Activated T-helper 1 cell treated with Interleukin-2 at 50 U/mL for 16 hours (primary cell): ENCODE data around the gene CNOT10.
"Not testable (repeated sequence)": the region's sequence is repeated elsewhere in the genome, so short reads cannot be mapped to it uniquely, and the experiment has no call there.

Experiments
- DNase-seq: peaks from one replicate; pipeline ENCODE4 v3.0.0-alpha.2; 2020; ENCODE audit warnings: low read depth

The CNOT10 gene

DNA sequence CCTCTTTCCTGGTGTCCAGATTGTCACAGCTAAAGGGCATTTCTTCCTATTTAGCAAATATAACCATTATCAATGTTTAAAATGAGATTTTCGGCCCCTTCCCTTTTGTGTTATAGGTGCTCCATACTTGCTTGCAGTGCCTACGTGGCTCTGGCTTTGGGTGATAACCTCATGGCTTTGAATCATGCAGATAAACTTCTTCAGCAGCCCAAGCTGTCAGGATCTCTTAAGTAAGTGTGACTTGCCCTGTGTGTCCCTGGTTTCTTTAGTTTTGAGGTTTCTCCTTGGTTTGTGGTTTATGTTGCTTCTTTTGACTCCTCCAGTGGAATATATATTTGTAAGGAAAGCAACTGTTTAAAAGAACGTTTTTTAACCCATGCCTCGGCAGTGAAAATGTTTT, 74.4 kb downstream of the CNOT10 start:
- DNase-seq, result no peak

DNA sequence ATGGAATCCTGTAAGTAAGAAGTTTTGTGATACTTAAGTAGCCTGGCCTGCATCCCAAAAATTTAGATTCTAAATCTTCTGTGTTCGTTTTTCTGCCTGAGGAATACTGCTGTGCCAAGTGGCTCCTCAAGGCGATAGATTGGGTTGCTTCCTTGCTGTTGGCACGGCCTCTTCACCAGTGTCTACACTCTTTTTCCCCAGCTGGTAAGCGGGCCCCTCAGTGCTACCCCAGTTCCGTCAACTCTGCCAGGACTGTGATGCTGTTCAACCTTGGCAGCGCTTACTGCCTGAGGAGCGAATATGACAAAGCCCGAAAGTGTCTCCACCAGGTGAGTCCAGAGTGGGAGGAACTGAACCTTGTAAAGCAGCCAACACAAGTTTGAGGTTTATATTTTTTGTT, 79.5 kb downstream of the CNOT10 start:
- no peak for DNase-seq

DNA sequence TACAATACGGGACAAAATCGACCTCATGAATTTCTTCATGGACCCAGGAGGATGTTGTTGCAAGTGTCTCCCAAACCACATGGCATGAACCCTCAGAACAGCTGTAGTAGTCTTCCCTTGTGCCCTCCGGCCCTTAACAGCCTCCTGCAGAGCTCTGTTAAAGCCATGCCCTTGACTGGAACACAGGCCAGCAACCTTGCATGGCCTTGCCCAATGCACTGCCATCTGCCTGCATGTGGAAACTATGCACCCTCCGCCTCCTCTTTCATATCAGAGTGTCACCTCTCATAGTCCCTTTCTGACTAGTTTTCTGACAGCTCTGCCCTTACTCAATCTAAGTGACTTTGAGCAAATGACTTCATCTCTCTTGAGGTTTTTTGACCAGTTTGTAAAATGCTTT, 93.4 kb downstream of the CNOT10 start:
- DNase-seq, result no peak

DNA sequence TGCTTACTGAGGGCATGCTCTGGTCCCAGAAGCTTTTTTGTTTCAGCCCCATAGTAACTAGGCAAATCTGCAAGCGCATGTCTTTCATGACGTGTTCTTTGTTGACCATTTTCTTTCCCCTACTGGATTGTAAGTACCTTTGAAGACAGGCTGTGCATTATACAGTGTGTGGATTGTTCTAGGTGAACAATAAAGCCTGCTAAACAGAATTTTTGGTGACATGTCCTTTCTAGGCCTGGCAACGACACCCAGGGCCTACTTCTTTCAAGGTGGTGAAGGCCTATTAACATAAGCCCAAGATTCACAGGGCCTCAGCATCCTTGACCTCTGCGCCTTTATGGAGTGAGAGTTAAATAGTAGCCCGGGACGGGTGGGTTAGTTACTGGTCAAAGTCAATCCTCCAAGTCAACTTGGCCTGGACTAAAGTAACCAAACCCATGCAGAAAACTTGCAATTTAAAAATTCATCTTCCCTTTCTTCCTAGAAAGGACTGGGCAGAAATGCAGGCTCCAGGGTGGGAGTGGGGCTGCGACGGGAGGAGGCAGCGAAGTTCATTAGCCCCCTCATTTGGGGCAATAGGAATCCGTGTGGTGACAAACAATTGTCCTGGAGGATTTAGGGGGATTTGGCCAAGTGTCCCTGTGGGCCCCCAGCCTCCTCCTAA, 95.2 kb downstream of the CNOT10 start:
- DNase-seq, result no peak

DNA sequence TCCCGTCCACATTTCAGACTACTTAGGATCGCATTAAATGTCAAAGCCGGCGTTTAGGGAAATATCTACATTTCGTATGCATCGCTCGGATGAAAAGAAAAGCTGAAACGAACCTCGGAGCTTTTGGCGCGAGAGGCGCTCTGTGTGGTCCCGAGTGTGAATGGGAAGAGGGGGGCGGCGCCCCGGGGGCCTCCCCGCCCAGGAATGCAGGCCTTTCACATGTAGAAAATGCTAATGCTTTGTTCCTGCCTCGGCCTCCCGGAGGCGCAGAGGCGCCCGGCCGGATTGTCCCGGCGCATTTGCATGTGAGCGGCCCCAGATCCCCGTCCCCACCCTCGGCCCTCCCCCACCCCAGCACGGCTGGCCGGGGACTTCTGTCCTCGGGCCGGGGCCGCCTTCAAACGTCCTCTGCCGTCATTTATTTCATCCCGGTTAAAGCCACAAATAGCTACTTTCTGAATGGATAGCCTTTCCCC, 95.8 kb downstream of the CNOT10 start:
- DNase-seq, result no peak

DNA sequence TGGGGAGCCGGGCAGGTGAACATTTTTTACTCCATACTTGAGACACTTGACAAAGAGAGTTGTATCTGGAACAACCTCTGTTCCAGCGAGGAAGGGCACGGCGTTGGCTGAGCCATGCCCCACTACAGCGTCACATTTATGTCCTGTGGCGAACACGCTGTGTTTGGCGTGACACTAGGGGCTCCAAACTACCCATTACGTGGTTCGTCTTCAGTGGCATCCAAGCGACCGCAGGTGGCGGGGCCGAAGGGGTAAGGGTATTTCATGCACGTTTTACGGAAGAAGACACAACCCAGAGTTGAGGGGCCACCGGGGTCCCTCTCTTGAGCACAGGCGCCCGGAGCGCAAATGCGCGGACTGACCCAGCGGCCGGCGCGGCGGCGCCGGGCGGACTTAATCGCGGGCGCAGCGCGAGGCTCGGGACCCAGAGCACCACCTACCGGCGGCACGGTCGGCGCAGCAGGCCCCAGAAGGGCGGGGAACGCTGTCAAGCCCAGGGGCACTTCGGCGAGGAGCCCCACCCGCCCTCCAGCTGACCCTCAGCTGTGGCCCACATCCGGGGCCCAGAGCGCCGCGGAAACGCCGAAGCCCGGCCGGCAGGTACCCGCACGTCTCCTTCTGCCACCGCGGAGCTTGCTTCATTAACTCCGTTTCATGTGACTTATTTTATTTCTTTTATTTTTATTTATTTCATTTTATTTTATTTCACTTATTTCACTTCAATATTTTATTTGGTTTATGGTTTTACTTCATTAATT, 96.4 kb downstream of the CNOT10 start:
- peak; percentile 37 for DNase-seq

DNA sequence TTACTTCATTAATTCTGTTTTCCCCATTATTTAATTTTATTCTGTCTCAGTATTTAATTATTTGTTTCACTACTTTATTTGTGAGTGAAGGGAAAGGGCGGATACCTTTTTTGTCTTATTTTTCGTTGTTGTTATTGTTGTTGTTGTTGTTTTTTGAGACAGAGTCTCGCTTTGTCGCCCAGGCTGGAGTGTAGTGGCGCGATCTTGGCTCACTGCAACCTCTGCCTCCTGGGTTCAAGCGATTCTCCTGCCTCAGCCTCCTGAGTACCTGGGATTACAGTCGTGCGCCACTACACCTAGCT, 96.9 kb downstream of the CNOT10 start:
- DNase-seq, result not testable (repeated sequence)

DNA sequence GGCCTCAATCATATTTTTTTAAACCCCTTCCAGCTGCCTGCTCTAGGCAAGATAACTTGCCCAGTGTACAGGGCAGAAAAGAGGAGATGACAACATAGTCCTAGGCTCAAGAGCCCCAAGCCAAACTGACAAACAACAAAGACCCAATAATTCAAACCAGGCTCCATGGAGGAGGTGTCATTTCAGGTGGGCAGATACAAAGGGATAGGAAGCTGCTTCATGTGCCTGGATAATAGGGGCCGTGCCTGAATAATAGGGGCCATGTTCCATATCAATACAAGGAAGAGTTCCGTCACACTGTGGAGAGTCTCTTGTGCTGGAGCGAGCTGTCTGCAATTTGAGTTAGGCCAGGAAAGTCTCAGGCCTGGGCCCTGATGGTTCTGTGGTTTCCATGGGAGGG, 97.4 kb downstream of the CNOT10 start:
- DNase-seq, result no peak

DNA sequence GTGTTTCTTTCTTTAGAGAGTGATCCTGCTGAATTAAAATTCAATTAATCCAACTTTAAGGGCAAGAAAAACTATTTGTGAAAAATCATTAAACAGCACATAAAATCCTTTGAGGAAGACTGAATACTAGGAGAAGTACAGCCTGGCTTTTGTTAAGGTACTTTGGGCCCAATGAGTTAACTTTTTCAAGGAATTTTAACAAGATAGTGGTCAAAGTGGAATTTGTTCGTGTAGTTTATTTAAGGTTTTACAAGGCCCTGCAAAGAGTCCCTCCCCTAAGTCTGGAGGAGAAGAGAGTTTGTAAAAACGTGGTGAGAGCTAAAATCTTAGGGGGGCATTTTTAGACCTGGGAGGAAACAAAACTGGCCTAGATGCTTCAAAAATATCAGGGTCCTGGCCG, 106.8 kb downstream of the CNOT10 start:
- DNase-seq, result no peak

DNA sequence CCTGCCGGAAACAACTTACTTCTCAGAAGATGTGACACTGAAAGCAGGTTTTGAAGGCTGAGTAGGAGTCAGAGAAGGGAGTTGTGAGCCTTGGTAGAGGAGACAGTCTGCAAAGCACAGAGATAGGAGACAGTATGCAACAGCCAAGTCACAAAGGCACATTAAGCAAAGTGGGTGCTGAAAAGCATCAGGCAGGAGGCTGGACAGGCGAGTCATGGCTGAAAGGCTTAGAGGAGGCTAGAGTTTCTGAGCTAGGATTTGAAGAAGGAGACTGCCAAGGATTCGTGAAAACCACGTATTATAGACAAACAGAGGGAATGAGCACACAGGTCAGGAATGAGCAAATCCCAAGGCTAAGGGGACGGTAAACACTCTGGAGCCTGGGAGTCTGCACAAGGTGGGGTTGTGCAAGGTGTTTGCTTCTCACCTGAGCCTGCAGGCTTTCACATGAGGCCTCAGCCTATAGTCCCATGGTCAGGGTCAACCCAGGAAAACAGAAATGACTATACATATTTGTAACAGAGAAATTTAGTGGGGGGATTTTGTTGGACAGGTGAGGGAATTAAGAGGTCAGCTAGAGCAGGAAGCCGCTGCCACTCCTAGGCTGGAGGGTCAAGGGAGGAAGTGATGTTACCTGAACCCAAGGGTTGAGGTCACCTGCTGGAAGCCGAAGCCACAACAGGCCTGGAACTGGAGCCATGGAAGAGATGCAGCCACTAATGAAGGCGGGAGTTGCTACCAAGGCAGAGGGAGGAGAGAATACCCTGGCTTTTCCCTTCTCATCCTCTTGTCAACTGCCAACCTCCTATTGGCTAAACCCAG, 109.7 kb downstream of the CNOT10 start:
- DNase-seq, result no peak

DNA sequence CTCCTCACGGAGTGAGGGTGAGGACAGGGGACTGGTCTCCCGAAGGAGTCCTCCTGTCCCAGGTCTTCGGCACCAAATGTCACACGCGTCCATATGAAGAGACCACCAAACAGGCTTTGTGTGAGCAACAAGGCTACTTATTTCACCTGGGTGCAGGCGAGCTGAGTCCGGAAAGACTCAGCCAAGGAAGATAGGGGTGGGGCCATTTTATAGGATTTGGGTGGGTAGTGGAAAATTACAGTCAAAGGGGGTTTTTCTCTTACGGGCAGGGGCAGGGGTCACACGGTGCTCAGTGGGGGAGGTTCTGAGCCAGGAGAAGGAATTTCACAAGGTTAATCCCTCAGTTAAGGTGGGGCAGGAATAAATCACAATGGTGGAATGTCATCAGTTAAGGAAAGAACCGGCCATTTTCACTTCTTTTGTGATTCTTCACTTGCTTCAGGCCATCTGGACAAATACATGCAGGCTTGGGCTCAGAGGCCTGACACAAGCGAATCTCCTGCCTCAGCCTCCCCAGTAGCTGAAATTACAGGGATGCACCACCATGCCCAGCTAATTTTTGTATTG, 111.5 kb downstream of the CNOT10 start:
- DNase-seq, result not testable (repeated sequence)

DNA sequence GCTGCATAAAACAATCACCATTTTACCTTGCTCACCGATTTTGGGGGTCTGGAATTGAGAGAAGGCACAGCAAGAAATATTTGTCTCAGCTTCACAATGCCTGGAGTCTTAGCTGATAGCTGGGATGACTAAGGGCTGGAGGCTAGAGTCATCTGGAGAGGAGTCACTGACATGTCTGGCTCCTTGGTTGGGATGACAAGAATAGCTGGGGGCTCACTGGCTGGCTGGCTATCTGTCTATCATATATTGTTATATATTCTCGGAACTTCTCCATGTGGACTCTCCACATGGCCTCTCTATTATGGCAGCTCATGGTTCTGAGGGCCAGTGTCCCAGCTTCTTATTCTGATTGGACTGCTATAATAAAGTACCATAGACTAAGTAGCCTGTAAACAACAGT, 112.8 kb downstream of the CNOT10 start:
- no peak for DNase-seq

DNA sequence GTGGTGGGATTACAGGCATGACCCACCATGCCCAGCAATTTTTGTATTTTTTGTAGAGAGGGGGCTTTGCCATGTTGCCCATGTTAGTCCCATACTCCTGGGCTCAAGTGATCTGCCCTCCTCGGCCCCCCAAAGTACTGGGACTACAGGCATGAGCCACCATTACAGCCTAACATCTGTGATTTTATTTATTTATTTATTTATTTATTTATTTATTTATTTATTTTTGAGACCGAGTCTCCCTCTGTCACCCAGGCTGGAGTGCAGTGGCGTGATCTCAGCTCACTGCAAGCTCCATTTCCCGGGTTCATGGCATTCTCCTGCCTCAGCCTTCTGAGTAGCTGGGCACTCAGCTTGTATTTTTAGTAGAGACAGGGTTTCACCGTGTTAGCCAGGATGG, 116.5 kb downstream of the CNOT10 start:
- DNase-seq, result not testable (repeated sequence)

DNA sequence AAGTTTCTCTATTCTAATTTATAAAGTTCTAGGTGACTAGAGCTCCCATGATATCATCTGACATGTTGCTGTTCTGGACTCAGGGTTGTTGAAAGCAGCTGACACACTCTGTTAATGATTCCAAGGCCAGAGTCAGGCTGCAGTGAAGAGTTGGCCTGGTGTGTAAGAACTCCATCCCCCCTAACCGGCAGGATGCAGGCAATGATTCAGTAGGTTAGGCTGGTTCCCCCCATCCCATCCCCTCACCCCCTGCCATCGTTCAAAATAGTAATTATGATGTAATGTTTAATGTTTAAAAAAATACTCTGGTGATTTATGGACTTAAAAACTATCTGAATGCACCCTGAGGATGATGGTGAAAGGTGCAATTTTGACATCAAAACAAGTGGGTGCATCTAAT, 128.2 kb downstream of the CNOT10 start:
- no peak for DNase-seq

DNA sequence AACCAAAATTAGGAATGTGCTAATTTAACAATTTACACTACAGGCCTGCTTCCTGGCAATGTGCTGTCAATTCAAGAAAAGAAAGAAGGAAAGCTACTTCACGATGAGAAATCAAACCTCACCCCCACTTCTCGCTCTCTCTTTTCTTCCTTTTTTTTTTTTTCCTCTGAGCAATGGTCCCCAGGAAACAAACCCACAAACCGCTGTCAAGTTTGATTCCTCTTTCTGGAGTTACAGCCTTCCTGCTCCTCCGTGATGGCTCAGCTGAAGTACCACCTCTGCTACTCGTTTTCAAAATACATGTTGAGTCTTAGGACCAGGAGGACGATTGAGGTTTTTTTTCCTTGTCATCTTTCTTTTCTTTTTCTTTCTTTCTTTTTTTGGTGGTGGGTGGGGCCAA, 129.4 kb downstream of the CNOT10 start:
- no peak for DNase-seq

DNA sequence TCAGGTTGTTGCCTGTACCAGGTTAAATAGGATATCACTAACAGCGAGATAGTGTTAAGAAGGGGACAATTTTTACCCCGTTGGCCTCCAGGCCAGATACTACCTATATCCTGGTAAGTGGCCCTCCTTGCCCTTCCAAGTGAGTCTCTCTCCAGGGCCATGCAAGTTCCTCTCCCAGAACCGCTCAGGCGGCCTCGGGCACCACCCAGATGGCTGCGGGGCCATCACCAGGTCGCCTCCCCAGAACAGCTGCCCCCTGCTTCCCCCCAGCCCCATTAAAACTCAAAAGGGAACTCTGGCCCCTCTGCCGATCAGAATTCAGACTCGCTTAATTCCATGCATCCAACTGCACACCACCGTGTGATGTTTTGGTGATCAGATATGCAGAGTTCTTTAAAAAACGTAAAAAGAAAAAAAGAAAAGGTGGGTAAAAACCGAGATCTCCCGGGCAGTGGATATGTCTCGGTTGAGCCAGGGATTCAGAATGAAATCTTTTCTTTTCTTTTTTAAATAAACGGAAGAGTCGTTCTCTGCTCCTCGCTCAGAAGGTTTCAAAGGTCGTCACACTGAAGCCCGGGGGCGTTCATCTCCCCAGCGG, 131.0 kb downstream of the CNOT10 start:
- DNase-seq, result no peak

DNA sequence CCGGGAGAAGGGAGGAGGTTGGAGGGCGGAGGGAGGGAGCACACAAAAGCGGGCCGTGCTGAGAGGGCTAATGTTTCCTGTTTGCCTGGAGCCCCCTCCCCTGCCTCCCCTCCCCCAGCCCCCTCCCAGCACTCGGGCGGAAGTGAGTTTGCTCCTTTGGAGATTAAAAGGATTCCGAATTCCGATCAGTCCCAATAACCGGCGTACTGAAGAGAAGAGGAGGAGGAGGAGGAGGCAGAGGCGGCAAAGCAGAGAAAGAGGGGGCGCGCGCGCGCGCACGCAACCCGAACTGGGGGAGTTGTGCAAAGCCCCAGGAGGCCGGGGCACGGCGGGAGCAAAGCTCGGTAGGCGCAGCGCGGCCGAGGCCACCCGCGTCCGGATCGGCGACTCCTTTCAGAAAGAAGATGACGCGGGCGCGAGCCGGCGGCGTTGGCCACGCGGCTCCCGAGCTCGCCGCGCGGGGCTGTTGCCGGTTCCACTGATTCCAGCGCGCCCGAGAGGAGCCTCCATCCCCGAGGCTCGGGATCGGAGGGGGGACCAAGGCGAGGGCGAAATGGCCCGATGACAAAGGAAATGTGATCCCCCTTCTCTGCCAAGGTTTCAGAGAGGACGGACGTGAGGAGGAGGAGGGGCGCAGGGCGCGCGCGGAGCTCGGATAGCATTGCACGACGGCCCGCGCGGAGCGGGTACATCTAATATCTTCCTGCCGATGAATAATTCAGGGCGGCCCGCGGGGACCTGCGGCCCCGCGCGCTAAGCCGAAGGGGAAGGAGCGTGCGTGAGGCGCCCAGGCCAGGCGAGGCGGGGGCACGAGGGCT, 131.7 kb downstream of the CNOT10 start:
- DNase-seq, result no peak

DNA sequence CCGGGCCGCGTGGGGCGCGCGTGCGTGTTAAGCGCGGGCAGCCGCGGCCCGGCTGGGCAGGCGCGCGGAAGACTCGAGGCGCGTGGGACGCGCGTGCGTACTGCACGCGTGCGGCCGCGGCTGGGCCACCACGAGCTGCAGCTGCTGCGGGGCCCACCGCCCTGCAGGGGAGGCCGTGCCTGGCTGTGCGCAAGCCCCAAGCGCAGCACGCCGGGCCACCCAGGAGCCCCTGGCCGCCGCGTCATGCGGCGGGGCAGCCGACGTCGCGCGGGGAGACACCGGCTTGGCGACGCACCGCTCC, 132.2 kb downstream of the CNOT10 start:
- no peak for DNase-seq

DNA sequence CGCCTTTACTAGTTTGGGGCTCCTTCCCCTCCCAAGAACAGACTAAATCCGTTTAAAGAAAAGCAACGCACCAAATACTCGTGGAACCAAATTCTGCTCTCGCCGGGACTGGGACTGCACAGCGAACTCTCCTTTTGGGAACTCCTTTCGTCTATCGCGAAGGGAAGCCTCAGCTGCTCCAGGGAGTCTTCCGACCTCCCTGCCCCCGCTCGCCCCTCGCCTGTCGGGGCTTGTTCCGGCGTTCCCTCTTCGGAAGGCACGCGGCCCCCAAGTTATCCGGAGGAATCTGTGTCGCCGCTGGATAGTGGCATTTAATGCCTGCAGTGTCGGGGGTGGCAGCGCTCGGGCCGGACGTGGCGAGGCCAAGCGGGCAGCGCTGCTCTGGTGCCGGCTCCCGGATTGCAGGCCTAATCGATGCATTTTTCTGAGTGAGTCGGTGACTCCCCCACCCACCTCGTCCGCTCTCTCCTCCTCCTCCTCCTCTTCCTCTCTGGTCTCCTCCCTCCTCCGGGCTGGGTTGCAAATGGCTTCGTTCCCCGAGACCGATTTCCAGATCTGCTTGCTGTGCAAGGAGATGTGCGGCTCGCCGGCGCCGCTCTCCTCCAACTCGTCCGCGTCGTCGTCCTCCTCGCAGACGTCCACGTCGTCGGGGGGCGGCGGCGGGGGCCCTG, 132.7 kb downstream of the CNOT10 start, which contains the start of gene TRIM71:
Gene TRIM71 (plus strand): TSS at position 440 of the 671 bp plus-strand sequence. CDS start 84 bp downstream, at position 524.
- no peak for DNase-seq

DNA sequence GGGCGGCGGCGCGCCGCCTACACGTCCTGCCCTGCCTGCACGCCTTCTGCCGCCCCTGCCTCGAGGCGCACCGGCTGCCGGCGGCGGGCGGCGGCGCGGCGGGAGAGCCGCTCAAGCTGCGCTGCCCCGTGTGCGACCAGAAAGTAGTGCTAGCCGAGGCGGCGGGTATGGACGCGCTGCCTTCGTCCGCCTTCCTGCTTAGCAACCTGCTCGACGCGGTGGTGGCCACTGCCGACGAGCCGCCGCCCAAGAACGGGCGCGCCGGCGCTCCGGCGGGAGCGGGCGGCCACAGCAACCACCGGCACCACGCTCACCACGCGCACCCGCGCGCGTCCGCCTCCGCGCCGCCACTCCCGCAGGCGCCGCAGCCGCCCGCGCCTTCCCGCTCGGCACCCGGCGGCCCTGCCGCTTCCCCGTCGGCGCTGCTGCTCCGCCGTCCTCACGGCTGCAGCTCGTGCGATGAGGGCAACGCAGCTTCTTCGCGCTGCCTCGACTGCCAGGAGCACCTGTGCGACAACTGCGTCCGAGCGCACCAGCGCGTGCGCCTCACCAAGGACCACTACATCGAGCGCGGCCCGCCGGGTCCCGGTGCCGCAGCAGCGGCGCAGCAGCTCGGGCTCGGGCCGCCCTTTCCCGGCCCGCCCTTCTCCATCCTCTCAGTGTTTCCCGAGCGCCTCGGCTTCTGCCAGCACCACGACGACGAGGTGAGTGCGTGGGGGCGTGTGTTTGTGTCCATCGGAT, 133.4 kb downstream of the CNOT10 start:
- DNase-seq, result no peak
